Transverse colon (tissue), 4 donors: ENCODE measurements around the gene NOTUM. TPM values are rescaled to one million over a fixed set of nuclear protein-coding genes. Genes with fewer than 3 reads are reported as not detected.
A peak's percentile ranks its signal among the peaks of the same experiment; 100 is the strongest.

Experiments
- DNase-seq: peaks from one replicate; pipeline ENCODE4 v3.0.0-alpha.2; 2019
- H3K27ac ChIP-seq, 4 donors: fragments of 200-600 bp; sonication (generic); 2 replicates each; pipeline ENCODE4 v1.5.1; 2016 to 2018; ENCODE audit warnings: inconsistent platforms in 4 of 4
- H3K27me3 ChIP-seq: fragments of 200-600 bp; sonication (generic); 2 replicates; pipeline ENCODE4 v1.5.1; 2017; ENCODE audit warnings: inconsistent platforms
- H3K36me3 ChIP-seq, 4 donors: fragments of 200-600 bp; sonication (generic); 2 replicates each; pipeline ENCODE4 v1.5.1; 2017 to 2019; ENCODE audit warnings: inconsistent platforms in 4 of 4
- H3K4me1 ChIP-seq, 4 donors: fragments of 200-600 bp; sonication (generic); 2 replicates each; pipeline ENCODE4 v1.5.1; 2017 to 2020; ENCODE audit warnings: inconsistent platforms in 4 of 4
- H3K4me3 ChIP-seq, 4 donors: fragments of 200-600 bp; sonication (generic); 1 replicate in 1 of 4; 2 replicates in 3 of 4; pipeline versions ENCODE4 v1.5.1 to v1.6.1; 2017 to 2019; ENCODE audit warnings: inconsistent platforms in 4 of 4
- H3K9me3 ChIP-seq, 2 donors: fragments of 200-600 bp; sonication (generic); 2 replicates each; pipeline ENCODE4 v1.5.1; 2017 to 2019; ENCODE audit warnings: inconsistent platforms in 2 of 2
- CTCF ChIP-seq, 5 experiments: fragments of 200-600 bp in 3 of 5; fragments of 450-650 bp in 2 of 5; sonication (generic) in 3 of 5; IDR thresholded peaks; 1 replicate in 2 of 5; 2 replicates in 3 of 5; pipeline ENCODE4 v1.5.1; 2016 to 2017; ENCODE audit warnings: antibody characterized with exemption in 5 of 5, inconsistent platforms in 3 of 5, mild to moderate bottlenecking in 2 of 5, moderate library complexity in 1 of 5
- EP300 ChIP-seq: sonication (generic); formaldehyde crosslinking; IDR thresholded peaks from one replicate; pipeline ENCODE4 v1.6.1; 2017; ENCODE audit warnings: antibody characterized with exemption, low read depth
- POLR2A ChIP-seq: fragments of 450-650 bp; IDR thresholded peaks from one replicate; pipeline ENCODE4 v1.6.1; 2016; ENCODE audit warnings: antibody characterized with exemption, mild to moderate bottlenecking, moderate library complexity
- POLR2AphosphoS5 ChIP-seq, 3 donors: sonication (generic); formaldehyde crosslinking; IDR thresholded peaks; one replicate each; pipeline ENCODE4 v1.6.1; 2016; ENCODE audit warnings: antibody characterized with exemption in 3 of 3
- WGBS, 2 donors: methylation state at CpG; one replicate each; pipeline ENCODE4 v1.1.5; 2018; ENCODE audit warnings: low coverage in 1 of 2; 5-methylcytosine and 5-hydroxymethylcytosine counted together
- in situ Hi-C, 4 donors: fragments of 200-750 bp; cut with MboI; loops; one replicate each; pipeline versions ENCODE4 v1.15.0 to v1.15.1; 2017; ENCODE audit warnings: low sequenced_read_pairs in 3 of 4, low pct_ligation_motif_present in 1 of 4, low pct_unique_long_range_greater_than_20kb in 1 of 4
- intact Hi-C: fragments of 100-400 bp; cut with DNase I; formaldehyde crosslinking; loops from one replicate; pipeline ENCODE4 v1.15.1; 2023; ENCODE audit warnings: low total_unique reads
- total RNA-seq, 4 donors: library from RNA; depleted of rRNA; stranded (reverse); fragments of >200 nt; gene quantifications; one replicate each; pipeline ENCODE4 v1.1.0, GENCODE V29; 2016

NOTUM gene
- not detected for total RNA-seq

- H3K9me3 ChIP-seq = no peaks in the 10 kb centered on the region
- peaks cover 6 to 22% (median 17%) of the 10 kb centered on the region in 4 donors for H3K4me1 ChIP-seq
- intact Hi-C loops = no loop called here
- peak within 1 kb of the TSS in 3 of 4 donors; percentile 15 to 49 (median 48) for H3K4me3 ChIP-seq
- in situ Hi-C loops = loop anchor here in 1 of 4 donors (25.0 kb wide), 1 partner anchor 201 kb away; no protein-coding TSS in a partner anchor
- H3K27me3 ChIP-seq = peaks cover 95% of the 10 kb centered on the region
- no peak within 1 kb of the TSS for H3K27ac ChIP-seq
- TF ChIP-seq POLR2AphosphoS5 (IDR thresholded peaks at IDR 0.05) = no peak
- no peak for TF ChIP-seq POLR2A
- peak in 1 of 5 experiments; percentile 18 for TF ChIP-seq CTCF (IDR thresholded peaks at IDR 0.05)
- 0% methylated on average over 29 of the region's 65 CpGs; no CpG with 5 or more reads in 1 of the 2 donors for WGBS, 2 donors
- no peak for DNase-seq
- no peaks in the 10 kb centered on the region for H3K36me3 ChIP-seq
Measured at GRCh38 chr17:81961087-81961511, at the start of gene NOTUM. Gene NOTUM, minus strand, starts transcription at chr17:81961187. Its CDS starts 278 bp downstream, at chr17:81960909.

GRCh38 chr17:82009413-82009812 lies 48.4 kb upstream of the NOTUM start:
- H3K4me3 ChIP-seq = no peak overlapping the region

GRCh38 chr17:82008941-82009405 lies 48.0 kb upstream of the NOTUM start:
- in situ Hi-C loops = no loop called here
- Histone ChIP-seq H3K27ac (no peak overlapping the region), H3K4me3 (no peak overlapping the region), H3K9me3 (no peaks in the 10 kb centered on the region), H3K27me3 (no peaks in the 10 kb centered on the region), H3K4me1 (peaks cover 0 to 6% (median 2%) of the 10 kb centered on the region in 4 donors), H3K36me3 (no peaks in the 10 kb centered on the region)
- WGBS, 2 donors = 94% methylated on average over 26 of the region's 28 CpGs; no CpG with 5 or more reads in 1 of the 2 donors
- TF ChIP-seq POLR2A = no peak
- TF ChIP-seq EP300 = no peak
- no peak for TF ChIP-seq CTCF (IDR thresholded peaks at IDR 0.05)
- TF ChIP-seq POLR2AphosphoS5 (IDR thresholded peaks at IDR 0.05) = no peak
- no peak for DNase-seq
- intact Hi-C loops = no loop called here

More at GRCh38 chr17:82009413-82009812, 48.4 kb upstream of the NOTUM start:
- no peaks in the 10 kb centered on the region for H3K9me3 ChIP-seq
- intact Hi-C loops = no loop called here
- DNase-seq = no peak
- no peak overlapping the region for H3K27ac ChIP-seq
- TF ChIP-seq POLR2AphosphoS5 (IDR thresholded peaks at IDR 0.05) = no peak
- TF ChIP-seq EP300 = no peak
- TF ChIP-seq CTCF (IDR thresholded peaks at IDR 0.05) = no peak
- TF ChIP-seq POLR2A = no peak
- no peaks in the 10 kb centered on the region for H3K27me3 ChIP-seq
- in situ Hi-C loops = no loop called here
- peaks cover 0 to 1% (median 0%) of the 10 kb centered on the region in 4 donors for H3K4me1 ChIP-seq
- 76% methylated on average over 14 of the region's 15 CpGs; no CpG with 5 or more reads in 1 of the 2 donors for WGBS, 2 donors
- H3K36me3 ChIP-seq = no peaks in the 10 kb centered on the region

- in situ Hi-C loops = no loop called here
- Histone ChIP-seq H3K27me3 (no peaks in the 10 kb centered on the region), H3K4me1 (peaks cover 0 to 9% (median 4%) of the 10 kb centered on the region in 4 donors), H3K4me3 (no peak overlapping the region), H3K27ac (no peak overlapping the region), H3K9me3 (no peaks in the 10 kb centered on the region), H3K36me3 (no peaks in the 10 kb centered on the region)
- intact Hi-C loops = no loop called here
- TF ChIP-seq CTCF (IDR thresholded peaks at IDR 0.05) = no peak
- no peak for TF ChIP-seq POLR2AphosphoS5 (IDR thresholded peaks at IDR 0.05)
- no peak for TF ChIP-seq POLR2A
- TF ChIP-seq EP300 = no peak
- no peak for DNase-seq
- 73 to 94% methylated on average over 4 to 23 of the region's 26 CpGs for WGBS, 2 donors
Measured at GRCh38 chr17:82008258-82008940, 47.4 kb upstream of the NOTUM start.
